Esophagus squamous epithelium (tissue), 4 donors: ENCODE data around the gene BLOC1S1.

Source experiments
- CTCF ChIP-seq, 6 experiments: fragments of 450-650 bp in 4 of 6; fragments of 200-600 bp in 2 of 6; sonication (generic) in 2 of 6; IDR thresholded peaks; one replicate each; pipeline ENCODE4 v1.5.1; 2016 to 2019; ENCODE audit warnings: antibody characterized with exemption in 6 of 6, mild to moderate bottlenecking in 4 of 6, moderate library complexity in 4 of 6
- POLR2A ChIP-seq, 4 donors: fragments of 450-650 bp; IDR thresholded peaks; one replicate each; pipeline ENCODE4 v1.6.1; 2017; ENCODE audit warnings: antibody characterized with exemption in 4 of 4, mild to moderate bottlenecking in 4 of 4, moderate library complexity in 3 of 4

- TF ChIP-seq CTCF (IDR thresholded peaks at IDR 0.05) (no peak), POLR2A (IDR thresholded peaks at IDR 0.05) (no peak)
These were observed 16.9 kb upstream of the BLOC1S1 start for GRCh38 chr12:55698965-55699364.
